ENCODE results near the gene MAPK1IP1L.

DNA sequence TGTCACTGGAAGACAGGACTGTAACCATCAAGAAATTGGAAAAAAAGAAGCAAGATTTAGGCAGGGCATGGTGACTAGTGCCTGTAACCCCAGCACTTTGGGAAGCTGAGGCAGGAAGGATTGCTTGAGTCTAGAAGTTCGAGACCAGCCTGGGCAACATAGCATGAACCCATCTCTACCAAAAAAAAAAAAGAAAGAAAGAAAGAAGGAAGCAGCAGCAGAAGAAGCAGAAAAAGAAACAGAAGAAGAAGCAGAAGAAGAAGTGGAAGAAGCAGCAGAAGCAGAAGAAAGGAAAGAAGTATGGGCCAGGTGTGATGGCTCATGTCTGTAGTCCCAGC lies 47.1 kb downstream of the MAPK1IP1L start:
- no peak for TF ChIP-seq POLR2AphosphoS5 (IDR thresholded peaks at IDR 0.05)
- no peak for TF ChIP-seq POLR2A (IDR thresholded peaks at IDR 0.05)
- TF ChIP-seq, protein P1, sequence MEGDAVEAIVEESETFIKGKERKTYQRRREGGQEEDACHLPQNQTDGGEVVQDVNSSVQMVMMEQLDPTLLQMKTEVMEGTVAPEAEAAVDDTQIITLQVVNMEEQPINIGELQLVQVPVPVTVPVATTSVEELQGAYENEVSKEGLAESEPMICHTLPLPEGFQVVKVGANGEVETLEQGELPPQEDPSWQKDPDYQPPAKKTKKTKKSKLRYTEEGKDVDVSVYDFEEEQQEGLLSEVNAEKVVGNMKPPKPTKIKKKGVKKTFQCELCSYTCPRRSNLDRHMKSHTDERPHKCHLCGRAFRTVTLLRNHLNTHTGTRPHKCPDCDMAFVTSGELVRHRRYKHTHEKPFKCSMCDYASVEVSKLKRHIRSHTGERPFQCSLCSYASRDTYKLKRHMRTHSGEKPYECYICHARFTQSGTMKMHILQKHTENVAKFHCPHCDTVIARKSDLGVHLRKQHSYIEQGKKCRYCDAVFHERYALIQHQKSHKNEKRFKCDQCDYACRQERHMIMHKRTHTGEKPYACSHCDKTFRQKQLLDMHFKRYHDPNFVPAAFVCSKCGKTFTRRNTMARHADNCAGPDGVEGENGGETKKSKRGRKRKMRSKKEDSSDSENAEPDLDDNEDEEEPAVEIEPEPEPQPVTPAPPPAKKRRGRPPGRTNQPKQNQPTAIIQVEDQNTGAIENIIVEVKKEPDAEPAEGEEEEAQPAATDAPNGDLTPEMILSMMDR (IDR thresholded peaks at IDR 0.05), result no peak

Measured in stomach (tissue), 4 donors.